Measurements from ENCODE around the gene CADM1. TPM values are rescaled to one million over a fixed set of nuclear protein-coding genes. Genes with fewer than 3 reads are reported as not detected.

The CADM1 gene
- total and polyA plus RNA-seq, 8 donors: 0.58 to 29.7 (median 5.3) TPM

- Histone ChIP-seq H3K27ac (no peak overlapping the region), H3K36me3 (no peaks in the 10 kb centered on the region), H3K9me3 (no peaks in the 10 kb centered on the region), H3K27me3 (no peaks in the 10 kb centered on the region), H3K4me1 (peaks cover 0 to 9% (median 2%) of the 10 kb centered on the region in 4 donors), H3K4me3 (no peak overlapping the region)
- no peak for DNase-seq
- intact Hi-C loops (cut with DNase I; ENCODE audit: low total_unique reads): no loop called here
- 87 to 97% (median 90%) methylated on average over 3 of the region's 3 CpGs for WGBS, 5 donors
- TF ChIP-seq EP300 (IDR thresholded peaks at IDR 0.05) (no peak), POLR2AphosphoS5 (IDR thresholded peaks at IDR 0.05) (no peak), POLR2A (IDR thresholded peaks at IDR 0.05) (no peak)
- TF ChIP-seq, protein P1, sequence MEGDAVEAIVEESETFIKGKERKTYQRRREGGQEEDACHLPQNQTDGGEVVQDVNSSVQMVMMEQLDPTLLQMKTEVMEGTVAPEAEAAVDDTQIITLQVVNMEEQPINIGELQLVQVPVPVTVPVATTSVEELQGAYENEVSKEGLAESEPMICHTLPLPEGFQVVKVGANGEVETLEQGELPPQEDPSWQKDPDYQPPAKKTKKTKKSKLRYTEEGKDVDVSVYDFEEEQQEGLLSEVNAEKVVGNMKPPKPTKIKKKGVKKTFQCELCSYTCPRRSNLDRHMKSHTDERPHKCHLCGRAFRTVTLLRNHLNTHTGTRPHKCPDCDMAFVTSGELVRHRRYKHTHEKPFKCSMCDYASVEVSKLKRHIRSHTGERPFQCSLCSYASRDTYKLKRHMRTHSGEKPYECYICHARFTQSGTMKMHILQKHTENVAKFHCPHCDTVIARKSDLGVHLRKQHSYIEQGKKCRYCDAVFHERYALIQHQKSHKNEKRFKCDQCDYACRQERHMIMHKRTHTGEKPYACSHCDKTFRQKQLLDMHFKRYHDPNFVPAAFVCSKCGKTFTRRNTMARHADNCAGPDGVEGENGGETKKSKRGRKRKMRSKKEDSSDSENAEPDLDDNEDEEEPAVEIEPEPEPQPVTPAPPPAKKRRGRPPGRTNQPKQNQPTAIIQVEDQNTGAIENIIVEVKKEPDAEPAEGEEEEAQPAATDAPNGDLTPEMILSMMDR (IDR thresholded peaks at IDR 0.05): no peak
Observed at GRCh38 chr11:115470928-115471327, 33.3 kb downstream of the CADM1 start.

DNA sequence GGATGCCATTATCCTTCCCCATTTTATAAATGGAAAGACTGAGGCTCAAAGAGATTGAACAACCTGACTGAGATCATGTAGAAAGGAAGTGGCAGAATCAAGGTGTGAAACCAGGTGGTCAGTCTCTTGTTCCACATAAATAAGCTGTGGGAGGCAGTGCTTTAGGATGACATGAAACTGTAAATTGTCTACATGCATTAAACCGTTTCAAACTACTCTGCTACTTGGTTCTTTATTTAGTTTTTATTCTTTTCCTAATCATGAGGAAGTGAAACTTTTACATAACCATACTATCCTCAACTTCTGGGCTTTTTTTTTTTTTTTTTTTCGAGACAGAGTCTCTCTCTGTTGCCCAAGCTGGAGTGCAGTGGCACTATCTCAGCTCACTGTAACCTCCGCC lies 34.9 kb downstream of the CADM1 start:
- 63 to 80% (median 76%) methylated on average over 3 of the region's 3 CpGs for WGBS, 5 donors
- no peak overlapping the region for H3K4me3 ChIP-seq
- DNase-seq: no peak
- peaks cover 0 to 9% (median 2%) of the 10 kb centered on the region in 4 donors for H3K4me1 ChIP-seq
- intact Hi-C loops (cut with DNase I; ENCODE audit: low total_unique reads): no loop called here
- no peaks in the 10 kb centered on the region for H3K36me3 ChIP-seq
- no peaks in the 10 kb centered on the region for H3K9me3 ChIP-seq
- no peak for TF ChIP-seq POLR2AphosphoS5 (IDR thresholded peaks at IDR 0.05)
- TF ChIP-seq POLR2A (IDR thresholded peaks at IDR 0.05): no peak
- no peak for TF ChIP-seq EP300 (IDR thresholded peaks at IDR 0.05)
- TF ChIP-seq, protein P1 (IDR thresholded peaks at IDR 0.05): no peak
- no peak overlapping the region for H3K27ac ChIP-seq
- no peaks in the 10 kb centered on the region for H3K27me3 ChIP-seq

- WGBS, 5 donors: 76 to 87% (median 77%) methylated on average over 3 of the region's 3 CpGs
- Histone ChIP-seq H3K4me1 (peaks cover 0 to 3% (median 0%) of the 10 kb centered on the region in 4 donors), H3K27me3 (no peaks in the 10 kb centered on the region), H3K9me3 (no peaks in the 10 kb centered on the region), H3K4me3 (no peak overlapping the region), H3K36me3 (no peaks in the 10 kb centered on the region), H3K27ac (no peak overlapping the region)
- intact Hi-C loops (cut with DNase I; ENCODE audit: low total_unique reads): no loop called here
- no peak for DNase-seq
- no peak for TF ChIP-seq POLR2A (IDR thresholded peaks at IDR 0.05)
- TF ChIP-seq, protein P1 (IDR thresholded peaks at IDR 0.05): no peak
- no peak for TF ChIP-seq POLR2AphosphoS5 (IDR thresholded peaks at IDR 0.05)
- TF ChIP-seq EP300 (IDR thresholded peaks at IDR 0.05): no peak
Observed at GRCh38 chr11:115466122-115466521, 38.1 kb downstream of the CADM1 start.

DNA sequence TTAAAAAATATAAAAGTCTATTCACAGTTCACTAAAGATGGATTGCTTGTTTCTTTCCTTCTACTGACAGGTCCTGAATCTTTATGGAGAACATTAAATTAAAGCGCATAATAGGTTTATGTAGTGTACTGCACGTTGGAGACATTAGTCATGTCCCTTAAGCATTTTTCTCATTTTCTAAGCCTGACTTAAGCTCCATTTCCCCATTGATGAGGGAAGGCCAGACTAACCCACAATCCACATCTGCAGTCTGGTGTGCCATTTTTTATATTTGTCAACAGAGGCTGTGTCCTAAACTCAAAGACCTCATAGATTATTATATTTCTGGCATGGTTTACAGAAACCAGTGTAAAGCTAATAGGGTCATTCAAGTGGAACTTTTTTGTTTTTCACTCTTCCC lies 39.9 kb downstream of the CADM1 start:
- Histone ChIP-seq H3K4me1 (no peaks in the 10 kb centered on the region), H3K27me3 (no peaks in the 10 kb centered on the region), H3K9me3 (no peaks in the 10 kb centered on the region), H3K36me3 (no peaks in the 10 kb centered on the region), H3K4me3 (no peak overlapping the region), H3K27ac (no peak overlapping the region)
- 86 to 91% (median 88%) methylated on average over 2 of the region's 2 CpGs for WGBS, 5 donors
- DNase-seq: no peak
- TF ChIP-seq POLR2AphosphoS5 (IDR thresholded peaks at IDR 0.05) (no peak), POLR2A (IDR thresholded peaks at IDR 0.05) (no peak), EP300 (IDR thresholded peaks at IDR 0.05) (no peak)
- TF ChIP-seq, protein P1 (IDR thresholded peaks at IDR 0.05): no peak
- intact Hi-C loops (cut with DNase I; ENCODE audit: low total_unique reads): no loop called here

All from stomach (tissue), 9 donors.